Measurements from ENCODE around the gene CROCC2.

DNA sequence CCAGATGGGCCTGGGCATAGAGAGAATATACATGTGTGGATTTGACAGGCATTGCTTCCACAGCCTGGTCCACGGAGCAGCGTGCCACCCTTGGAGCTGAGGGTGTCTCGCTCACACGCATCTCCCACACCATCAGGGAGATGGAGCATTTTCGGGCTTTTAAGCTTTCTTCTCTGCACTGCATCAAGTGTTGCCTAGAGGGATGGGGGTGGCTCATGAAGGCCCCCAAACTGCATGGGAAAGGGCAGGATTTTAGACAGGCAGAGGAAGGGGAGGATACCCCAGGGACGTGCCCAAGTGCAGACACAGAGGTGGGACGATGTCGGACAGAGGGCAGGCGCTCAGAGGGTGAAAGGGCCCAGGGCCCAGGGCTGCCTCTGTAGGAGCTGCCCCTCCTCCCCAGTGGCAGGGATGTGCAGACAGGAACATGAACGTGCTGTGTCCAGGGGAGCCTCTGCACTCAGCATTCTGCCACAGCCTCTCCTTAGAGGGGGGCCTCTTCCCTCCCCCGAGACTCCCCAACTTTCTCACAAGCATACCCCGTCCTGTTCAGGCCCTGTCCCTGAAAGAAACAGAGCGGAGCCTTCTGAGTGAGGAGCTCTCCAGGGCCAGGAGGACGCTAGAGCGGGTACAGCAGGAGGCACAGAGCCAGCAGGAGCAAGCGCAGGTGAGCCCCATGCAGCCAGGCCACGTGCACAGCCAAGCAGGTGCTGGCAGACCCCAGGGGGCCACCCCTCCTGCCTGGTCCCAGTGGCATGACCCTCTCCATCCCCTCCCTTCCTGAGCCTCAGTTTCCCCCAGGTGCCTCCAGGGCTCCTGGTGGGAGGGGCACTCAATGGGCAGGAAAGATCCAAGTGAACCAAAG, 49.4 kb downstream of the CROCC2 start:
- TF ChIP-seq, protein P1, sequence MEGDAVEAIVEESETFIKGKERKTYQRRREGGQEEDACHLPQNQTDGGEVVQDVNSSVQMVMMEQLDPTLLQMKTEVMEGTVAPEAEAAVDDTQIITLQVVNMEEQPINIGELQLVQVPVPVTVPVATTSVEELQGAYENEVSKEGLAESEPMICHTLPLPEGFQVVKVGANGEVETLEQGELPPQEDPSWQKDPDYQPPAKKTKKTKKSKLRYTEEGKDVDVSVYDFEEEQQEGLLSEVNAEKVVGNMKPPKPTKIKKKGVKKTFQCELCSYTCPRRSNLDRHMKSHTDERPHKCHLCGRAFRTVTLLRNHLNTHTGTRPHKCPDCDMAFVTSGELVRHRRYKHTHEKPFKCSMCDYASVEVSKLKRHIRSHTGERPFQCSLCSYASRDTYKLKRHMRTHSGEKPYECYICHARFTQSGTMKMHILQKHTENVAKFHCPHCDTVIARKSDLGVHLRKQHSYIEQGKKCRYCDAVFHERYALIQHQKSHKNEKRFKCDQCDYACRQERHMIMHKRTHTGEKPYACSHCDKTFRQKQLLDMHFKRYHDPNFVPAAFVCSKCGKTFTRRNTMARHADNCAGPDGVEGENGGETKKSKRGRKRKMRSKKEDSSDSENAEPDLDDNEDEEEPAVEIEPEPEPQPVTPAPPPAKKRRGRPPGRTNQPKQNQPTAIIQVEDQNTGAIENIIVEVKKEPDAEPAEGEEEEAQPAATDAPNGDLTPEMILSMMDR (optimal IDR thresholded peaks at IDR 0.05 in 1 of 3, IDR thresholded peaks at IDR 0.05 in 1 of 3, conservative IDR thresholded peaks at IDR 0.05 in 1 of 3; ENCODE audit: extremely low read depth in 1 of 3, insufficient read depth in 2 of 3, low read length in 3 of 3), result no peak
- TF ChIP-seq EZH2 (IDR thresholded peaks at IDR 0.05; ENCODE audit: low read length), result no peak

Measured in keratinocyte (primary cell).